HEK293 (cell line): ENCODE results near the gene DCTN4.

ENCODE experiments used
- CTCF ChIA-PET: fragments of 350-600 bp; formaldehyde crosslinking; extraction: SDS; loops from one replicate; lab custom pipeline; 2021; ENCODE audit warnings: antibody characterized with exemption; lab: Yijun Ruan, JAX
- POLR2A ChIA-PET: fragments of 300-600 bp; formaldehyde crosslinking; extraction: SDS; loops from one replicate; lab custom pipeline; 2020; ENCODE audit warnings: antibody characterized with exemption, inconsistent platforms; lab: Yijun Ruan, JAX
- H3K27ac ChIP-seq: fragments of 200-500 bp; sonication (Bioruptor generic); 2 replicates; pipeline ENCODE4 v1.5.1; 2014; ENCODE audit warnings: low read depth, low read length, control low read depth, inconsistent platforms; ENCODE audit errors: extremely low read depth
- H3K36me3 ChIP-seq, 2 experiments: fragments of 200-500 bp in 1 of 2; sonication (Bioruptor generic) in 1 of 2; 1 replicate in 1 of 2; 2 replicates in 1 of 2; pipeline ENCODE4 v1.5.1; 2014 to 2017; ENCODE audit warnings: inconsistent platforms in 2 of 2, low read length in 2 of 2; ENCODE audit not compliant: control insufficient read depth in 2 of 2, insufficient read depth in 1 of 2
- H3K4me1 ChIP-seq: fragments of 200-500 bp; sonication (Bioruptor generic); 2 replicates; pipeline ENCODE4 v1.5.1; 2014; ENCODE audit warnings: mild to moderate bottlenecking, low read length, inconsistent platforms; ENCODE audit not compliant: control insufficient read depth, insufficient read depth
- H3K4me3 ChIP-seq: 2 replicates; pipeline ENCODE4 v1.5.1; 2011; ENCODE audit warnings: low read depth, mild to moderate bottlenecking, control low read depth, low read length, moderate library complexity
- H3K9me3 ChIP-seq: fragments of 200-500 bp; sonication (Bioruptor generic); 2 replicates; pipeline ENCODE4 v1.5.1; 2014; ENCODE audit warnings: low read depth, low read length, inconsistent platforms; ENCODE audit not compliant: control insufficient read depth, insufficient read depth
- ATF2 ChIP-seq: fragments of 450-650 bp; formaldehyde crosslinking; IDR thresholded peaks from 2 replicates; pipeline ENCODE4 v1.5.1; 2016; ENCODE audit warnings: missing biosample characterization, missing genetic modification characterization, low read depth
- INSM2 ChIP-seq: fragments of 450-650 bp; formaldehyde crosslinking; IDR thresholded peaks from 2 replicates; pipeline ENCODE4 v1.5.1; 2016; ENCODE audit warnings: missing biosample characterization, missing genetic modification characterization
- MEIS1 ChIP-seq: sonication (generic); formaldehyde crosslinking; IDR thresholded peaks from 2 replicates; pipeline ENCODE4 v1.8.1; 2022; ENCODE audit warnings: missing genetic modification reagents, mild to moderate bottlenecking, borderline replicate concordance
- PRDM4 ChIP-seq: fragments of 450-650 bp; formaldehyde crosslinking; IDR thresholded peaks from 2 replicates; pipeline ENCODE4 v1.5.1; 2017; ENCODE audit warnings: missing biosample characterization, missing genetic modification characterization
- ZBTB6 ChIP-seq: fragments of 450-650 bp; formaldehyde crosslinking; IDR thresholded peaks from 2 replicates; pipeline ENCODE4 v1.5.1; 2017; ENCODE audit warnings: missing biosample characterization, missing genetic modification characterization
- ZFP69B ChIP-seq: fragments of 450-650 bp; formaldehyde crosslinking; IDR thresholded peaks from 2 replicates; pipeline ENCODE4 v1.5.1; 2016; ENCODE audit warnings: missing biosample characterization, missing genetic modification characterization
- ZNF121 ChIP-seq: fragments of 450-650 bp; formaldehyde crosslinking; IDR thresholded peaks from 2 replicates; pipeline ENCODE4 v1.5.1; 2016; ENCODE audit warnings: missing biosample characterization, missing genetic modification characterization
- ZNF221 ChIP-seq: fragments of 450-650 bp; formaldehyde crosslinking; IDR thresholded peaks from 2 replicates; pipeline ENCODE4 v1.5.1; 2017; ENCODE audit warnings: missing biosample characterization, missing genetic modification characterization, borderline replicate concordance
- ZNF239 ChIP-seq: fragments of 450-650 bp; formaldehyde crosslinking; IDR thresholded peaks from 2 replicates; pipeline ENCODE4 v1.5.1; 2016; ENCODE audit warnings: missing biosample characterization, missing genetic modification characterization
- ZNF280D ChIP-seq: fragments of 450-650 bp; formaldehyde crosslinking; IDR thresholded peaks from 2 replicates; pipeline ENCODE4 v1.5.1; 2016; ENCODE audit warnings: missing biosample characterization, missing genetic modification characterization
- ZNF324 ChIP-seq: fragments of 450-650 bp; formaldehyde crosslinking; IDR thresholded peaks from 2 replicates; pipeline ENCODE4 v1.5.1; 2016; ENCODE audit warnings: missing biosample characterization, missing genetic modification characterization
- ZNF354C ChIP-seq: fragments of 450-650 bp; formaldehyde crosslinking; IDR thresholded peaks from 2 replicates; pipeline ENCODE4 v1.5.1; 2016; ENCODE audit warnings: missing biosample characterization, missing genetic modification characterization, low read depth, borderline replicate concordance
- ZNF416 ChIP-seq: fragments of 450-650 bp; formaldehyde crosslinking; IDR thresholded peaks from 2 replicates; pipeline ENCODE4 v1.5.1; 2016; ENCODE audit warnings: missing biosample characterization, missing genetic modification characterization
- ZNF426 ChIP-seq: fragments of 450-650 bp; formaldehyde crosslinking; IDR thresholded peaks from 2 replicates; pipeline ENCODE4 v1.5.1; 2017; ENCODE audit warnings: missing biosample characterization, missing genetic modification characterization, mild to moderate bottlenecking, inconsistent platforms, moderate library complexity
- ZNF433 ChIP-seq: fragments of 450-650 bp; formaldehyde crosslinking; IDR thresholded peaks from 2 replicates; pipeline ENCODE4 v1.5.1; 2016; ENCODE audit warnings: missing biosample characterization, missing genetic modification characterization, low read depth
- ZNF513 ChIP-seq: fragments of 450-650 bp; IDR thresholded peaks from 2 replicates; pipeline ENCODE4 v1.5.1; 2018; ENCODE audit warnings: missing biosample characterization, missing genetic modification characterization
- ZNF521 ChIP-seq: fragments of 450-650 bp; formaldehyde crosslinking; IDR thresholded peaks from 2 replicates; pipeline ENCODE4 v1.5.1; 2017; ENCODE audit warnings: missing biosample characterization, mild to moderate bottlenecking, missing genetic modification characterization
- ZNF529 ChIP-seq: fragments of 450-650 bp; formaldehyde crosslinking; IDR thresholded peaks from 2 replicates; pipeline ENCODE4 v1.5.1; 2017; ENCODE audit warnings: missing genetic modification characterization, missing biosample characterization; ENCODE audit not compliant: insufficient replicate concordance
- ZNF580 ChIP-seq: fragments of 450-650 bp; formaldehyde crosslinking; IDR thresholded peaks from 2 replicates; pipeline ENCODE4 v1.5.1; 2016; ENCODE audit warnings: missing biosample characterization, missing genetic modification characterization
- ZNF600 ChIP-seq: fragments of 450-650 bp; formaldehyde crosslinking; IDR thresholded peaks from 2 replicates; pipeline ENCODE4 v1.5.1; 2016; ENCODE audit warnings: missing biosample characterization, missing genetic modification characterization
- ZNF654 ChIP-seq: fragments of 450-650 bp; formaldehyde crosslinking; IDR thresholded peaks from 2 replicates; pipeline ENCODE4 v1.5.1; 2016; ENCODE audit warnings: low read depth, missing biosample characterization, missing genetic modification characterization
- ZNF747 ChIP-seq: fragments of 450-650 bp; formaldehyde crosslinking; IDR thresholded peaks from 2 replicates; pipeline ENCODE4 v1.5.1; 2016; ENCODE audit warnings: missing biosample characterization, missing genetic modification characterization

The DCTN4 gene

GRCh38 chr5:150729859-150730258, 29.0 kb downstream of the DCTN4 start:
- ChIA-PET CTCF (no interaction called here), POLR2A (no interaction called here)
- Histone ChIP-seq H3K4me3 (no peak overlapping the region), H3K36me3 (peaks cover 47 to 80% of the 10 kb centered on the region in 2 experiments), H3K27ac (no peak overlapping the region), H3K4me1 (no peaks in the 10 kb centered on the region), H3K9me3 (no peaks in the 10 kb centered on the region)
- TF ChIP-seq ZNF654 (no peak), ZNF580 (tag by site-specific recombination) (no peak), ATF2 (tag by site-specific recombination) (no peak), ZNF600 (no peak), MEIS1 (CRISPR knock-in tag) (no peak), ZNF280D (tag by site-specific recombination) (no peak), INSM2 (tag by site-specific recombination) (no peak), ZNF521 (tag by site-specific recombination) (no peak), ZNF416 (tag by site-specific recombination) (no peak), ZNF433 (no peak), ZNF221 (tag by site-specific recombination) (no peak), ZNF513 (no peak), PRDM4 (no peak)

- Histone ChIP-seq H3K27ac (no peak overlapping the region), H3K4me3 (no peak overlapping the region), H3K4me1 (no peaks in the 10 kb centered on the region), H3K9me3 (no peaks in the 10 kb centered on the region), H3K36me3 (peaks cover 52 to 83% of the 10 kb centered on the region in 2 experiments)
- ChIA-PET CTCF (no interaction called here), POLR2A (no interaction called here)
- TF ChIP-seq ZNF747 (tag by site-specific recombination), result no peak
- no peak for TF ChIP-seq ZNF529 (tag by site-specific recombination)
- no peak for TF ChIP-seq ZNF121 (tag by site-specific recombination)
- no peak for TF ChIP-seq ZNF354C (tag by site-specific recombination)
- TF ChIP-seq INSM2 (tag by site-specific recombination), result no peak
- TF ChIP-seq ZNF324, result no peak
- TF ChIP-seq ZNF600, result no peak
- TF ChIP-seq ZBTB6 (tag by site-specific recombination), result no peak
- TF ChIP-seq ZFP69B (tag by site-specific recombination), result no peak
- TF ChIP-seq ZNF239 (tag by site-specific recombination), result no peak
- no peak for TF ChIP-seq ZNF426
Observed at GRCh38 chr5:150723845-150724244, 35.0 kb downstream of the DCTN4 start.
